Measurements from ENCODE around the gene RPS15.
"Not testable (repeated sequence)": the region's sequence is repeated elsewhere in the genome, so short reads cannot be mapped to it uniquely, and the experiment has no call there.

Gene RPS15

DNA sequence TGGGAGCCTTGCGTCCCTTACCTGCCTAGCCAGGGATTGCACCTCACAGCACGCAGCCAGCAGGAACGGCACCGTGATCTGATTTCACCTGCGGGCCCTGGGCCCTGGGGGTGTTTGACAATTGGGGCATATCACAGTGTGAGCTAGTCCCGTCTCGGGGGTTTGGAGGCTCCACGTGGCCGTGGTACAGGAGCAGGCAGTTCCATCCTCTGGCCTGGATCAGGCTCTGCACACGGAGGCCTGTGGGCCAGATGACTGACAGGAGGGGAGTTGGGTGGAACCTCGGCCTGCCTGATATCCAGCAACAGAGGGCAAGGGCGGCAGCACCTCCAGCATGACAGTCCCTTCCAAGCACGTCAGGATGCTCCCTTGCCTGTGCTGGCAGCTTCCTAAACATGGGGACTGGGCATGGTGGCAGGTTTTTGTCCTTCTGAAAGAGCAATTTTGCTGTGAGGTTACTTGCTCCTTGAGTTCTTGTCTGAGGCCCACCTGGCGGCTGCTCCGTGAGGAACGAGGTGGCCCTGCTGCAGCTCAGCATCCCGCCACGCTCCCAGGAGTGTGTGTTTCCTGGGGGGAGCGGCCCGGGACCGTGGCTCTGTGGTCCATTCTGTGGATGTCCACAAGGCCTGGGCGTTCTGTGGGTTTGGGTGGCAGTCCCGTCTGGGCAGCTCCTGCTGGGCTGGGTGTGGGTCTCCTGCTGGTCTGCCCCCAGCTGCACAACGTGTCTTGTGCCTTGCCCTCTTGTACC is 6.3 kb upstream of the RPS15 start:
- DNase-seq (ENCODE audit: low spot score) = no peak
- H3K4me3 Mint-ChIP-seq = no peak overlapping the region

DNA sequence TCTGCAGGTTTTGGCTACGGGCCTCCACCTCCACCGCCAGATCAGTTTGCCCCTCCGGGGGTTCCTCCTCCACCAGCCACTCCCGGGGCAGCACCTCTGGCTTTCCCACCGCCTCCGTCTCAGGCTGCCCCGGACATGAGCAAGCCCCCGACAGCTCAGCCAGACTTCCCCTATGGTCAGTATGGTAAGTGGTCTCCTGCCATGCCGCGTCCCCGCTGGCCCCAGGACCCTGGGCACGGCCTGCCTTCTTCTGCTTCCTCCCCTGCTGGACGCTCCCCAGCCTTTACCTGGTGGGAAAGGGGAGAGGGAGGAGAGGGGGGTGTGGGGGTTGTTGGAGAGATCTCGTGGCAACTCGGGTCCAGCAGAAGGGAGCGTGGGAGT is 5.7 kb upstream of the RPS15 start:
- H3K9me3 Mint-ChIP-seq = no peaks in the 10 kb centered on the region
- peaks cover 14% of the 10 kb centered on the region for H3K36me3 Mint-ChIP-seq (ENCODE audit: low read depth)
- DNase-seq (ENCODE audit: low spot score) = no peak
- no peak overlapping the region for H3K4me3 Mint-ChIP-seq
- no peak overlapping the region for H3K27ac Mint-ChIP-seq
- no peaks in the 10 kb centered on the region for H3K4me1 Mint-ChIP-seq (ENCODE audit: low read depth)
- H3K27me3 Mint-ChIP-seq (ENCODE audit: low read depth) = no peaks in the 10 kb centered on the region

More for the DNA sequence above, 6.3 kb upstream of the RPS15 start:
- H3K27me3 Mint-ChIP-seq (ENCODE audit: low read depth) = no peaks in the 10 kb centered on the region
- H3K4me1 Mint-ChIP-seq (ENCODE audit: low read depth) = no peaks in the 10 kb centered on the region
- peaks cover 14% of the 10 kb centered on the region for H3K36me3 Mint-ChIP-seq (ENCODE audit: low read depth)
- H3K9me3 Mint-ChIP-seq = no peaks in the 10 kb centered on the region
- peak overlapping the region; percentile 26 for H3K27ac Mint-ChIP-seq

DNA sequence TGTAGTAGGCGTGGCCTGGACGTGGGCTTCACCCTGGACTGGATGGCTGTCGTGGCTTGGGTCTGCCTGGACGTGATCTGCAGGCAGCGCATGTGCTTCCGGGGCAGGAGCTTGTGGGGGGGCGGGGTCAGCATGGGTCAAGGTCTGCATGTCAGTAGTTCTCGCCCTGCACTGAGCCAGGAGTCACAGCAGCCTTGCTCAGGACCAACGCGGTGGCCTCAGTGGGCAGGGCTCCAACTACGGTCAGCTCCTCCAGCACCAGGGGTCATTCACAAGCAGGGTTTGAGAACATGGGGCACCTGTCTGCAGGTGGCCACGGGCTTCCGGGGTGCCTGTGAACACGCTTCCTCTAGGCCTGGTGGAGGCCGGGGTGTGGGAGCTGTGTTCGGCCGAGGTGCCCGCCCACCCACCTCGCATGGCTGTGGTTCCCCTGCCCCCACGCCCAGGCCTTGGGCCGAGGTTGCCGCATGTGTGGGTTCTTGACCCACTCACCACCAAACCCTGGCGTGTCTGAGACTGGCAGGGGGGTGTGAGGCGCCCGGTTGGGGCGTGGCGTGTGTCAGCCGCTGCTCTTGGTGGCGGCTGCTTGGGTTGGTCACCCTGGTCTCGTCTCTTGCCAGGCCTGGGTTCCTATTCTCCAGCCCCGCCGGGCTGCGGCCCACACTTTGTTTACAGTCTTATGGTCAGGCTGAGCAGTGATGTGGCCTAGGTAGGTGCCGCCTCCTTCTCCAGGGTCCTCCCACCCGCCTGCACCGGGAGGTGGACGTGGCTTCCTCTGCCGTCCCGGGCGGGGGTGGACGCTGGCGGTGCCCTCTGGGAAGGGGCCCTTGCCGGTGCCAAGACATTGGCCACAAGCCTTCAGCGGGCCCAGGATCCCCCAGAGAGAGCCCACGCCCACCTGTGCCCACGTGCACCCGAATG is 4.8 kb upstream of the RPS15 start:
- no peaks in the 10 kb centered on the region for H3K27me3 Mint-ChIP-seq (ENCODE audit: low read depth)
- no peak for DNase-seq (ENCODE audit: low spot score)
- no peaks in the 10 kb centered on the region for H3K9me3 Mint-ChIP-seq
- peaks cover 17% of the 10 kb centered on the region for H3K36me3 Mint-ChIP-seq (ENCODE audit: low read depth)
- H3K27ac Mint-ChIP-seq = no peak overlapping the region
- H3K4me1 Mint-ChIP-seq (ENCODE audit: low read depth) = peaks cover 2% of the 10 kb centered on the region
- H3K4me3 Mint-ChIP-seq = no peak overlapping the region

DNA sequence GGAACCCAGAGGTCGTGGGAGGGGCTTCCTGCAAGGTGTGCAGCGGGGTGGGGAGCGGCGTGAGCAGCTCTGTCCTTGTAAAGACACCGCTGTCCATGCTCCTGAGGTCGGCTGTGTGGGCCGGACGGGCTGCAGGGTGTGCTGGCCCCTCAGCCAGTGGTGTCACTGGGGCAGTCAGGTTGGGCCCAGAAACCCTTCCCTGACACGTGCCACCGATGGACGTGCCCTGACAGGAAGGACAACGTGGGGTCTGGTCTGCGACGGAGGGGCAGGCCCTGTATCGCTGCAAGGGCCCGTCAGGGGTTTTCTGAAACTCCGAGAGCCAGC is 4.2 kb upstream of the RPS15 start:
- H3K36me3 Mint-ChIP-seq (ENCODE audit: low read depth) = peaks cover 19% of the 10 kb centered on the region
- H3K9me3 Mint-ChIP-seq = no peaks in the 10 kb centered on the region
- H3K4me1 Mint-ChIP-seq (ENCODE audit: low read depth) = peaks cover 2% of the 10 kb centered on the region
- H3K27me3 Mint-ChIP-seq (ENCODE audit: low read depth) = no peaks in the 10 kb centered on the region
- no peak overlapping the region for H3K4me3 Mint-ChIP-seq
- no peak for DNase-seq (ENCODE audit: low spot score)
- H3K27ac Mint-ChIP-seq = no peak overlapping the region

DNA sequence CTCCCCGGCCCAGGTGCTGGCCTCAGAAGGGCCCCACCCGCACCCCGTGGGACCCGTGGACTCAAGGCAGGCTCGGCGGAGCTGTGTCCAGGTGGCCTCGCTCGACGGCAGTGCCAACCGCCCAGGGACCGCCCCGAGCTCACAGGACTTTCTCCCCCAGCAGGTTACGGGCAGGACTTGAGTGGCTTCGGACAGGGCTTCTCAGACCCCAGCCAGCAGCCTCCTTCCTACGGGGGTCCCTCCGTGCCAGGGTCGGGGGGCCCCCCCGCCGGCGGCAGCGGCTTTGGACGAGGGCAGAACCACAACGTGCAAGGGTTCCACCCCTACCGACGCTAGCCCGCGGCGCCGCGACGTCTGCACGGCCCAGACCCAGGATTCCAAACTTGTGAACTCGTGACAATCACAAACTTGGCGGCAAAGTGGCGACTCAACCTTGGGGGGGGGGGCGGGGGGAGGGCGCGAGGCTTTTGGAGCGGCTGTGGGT is 3.6 kb upstream of the RPS15 start:
- H3K4me3 Mint-ChIP-seq = no peak overlapping the region
- H3K27ac Mint-ChIP-seq = no peak overlapping the region
- H3K9me3 Mint-ChIP-seq = no peaks in the 10 kb centered on the region
- DNase-seq (ENCODE audit: low spot score) = no peak
- H3K27me3 Mint-ChIP-seq (ENCODE audit: low read depth) = no peaks in the 10 kb centered on the region
- H3K4me1 Mint-ChIP-seq (ENCODE audit: low read depth) = peaks cover 5% of the 10 kb centered on the region
- H3K36me3 Mint-ChIP-seq (ENCODE audit: low read depth) = peaks cover 25% of the 10 kb centered on the region

DNA sequence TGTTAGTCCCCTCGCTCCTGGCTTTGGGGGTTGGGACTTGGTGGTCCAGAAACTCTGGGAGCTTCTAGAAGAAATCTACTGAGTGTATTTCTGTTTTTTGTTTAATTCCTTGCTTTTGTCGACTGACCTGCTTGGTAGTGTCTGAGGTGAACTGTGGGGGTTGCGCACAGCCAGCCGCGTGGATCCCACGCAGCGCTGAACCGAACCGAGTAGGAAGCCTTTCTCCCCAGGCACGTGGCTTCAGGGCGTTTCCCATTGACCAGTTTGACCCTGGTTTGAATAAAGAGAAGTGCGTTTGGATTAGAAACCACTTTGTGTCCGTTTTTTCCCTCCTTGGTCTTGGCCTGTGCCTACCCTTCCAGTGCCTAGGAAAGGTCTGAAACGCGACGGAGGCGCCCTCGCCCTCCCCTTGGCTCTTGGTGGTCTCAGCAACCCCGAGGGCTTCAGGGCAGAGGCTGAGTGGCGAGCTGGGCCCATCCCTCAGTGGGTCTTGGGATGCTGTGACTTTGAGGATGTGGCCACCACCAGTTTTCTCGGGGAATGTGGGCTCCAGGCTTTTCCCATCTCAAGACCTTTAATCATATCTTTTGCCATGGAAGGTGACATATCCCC is 2.7 kb upstream of the RPS15 start:
- Mint-ChIP-seq H3K4me1 (ENCODE audit: low read depth) (peaks cover 10% of the 10 kb centered on the region), H3K27ac (no peak overlapping the region), H3K27me3 (ENCODE audit: low read depth) (no peaks in the 10 kb centered on the region), H3K4me3 (no peak overlapping the region), H3K36me3 (ENCODE audit: low read depth) (peaks cover 29% of the 10 kb centered on the region), H3K9me3 (no peaks in the 10 kb centered on the region)
- no peak for DNase-seq (ENCODE audit: low spot score)

DNA sequence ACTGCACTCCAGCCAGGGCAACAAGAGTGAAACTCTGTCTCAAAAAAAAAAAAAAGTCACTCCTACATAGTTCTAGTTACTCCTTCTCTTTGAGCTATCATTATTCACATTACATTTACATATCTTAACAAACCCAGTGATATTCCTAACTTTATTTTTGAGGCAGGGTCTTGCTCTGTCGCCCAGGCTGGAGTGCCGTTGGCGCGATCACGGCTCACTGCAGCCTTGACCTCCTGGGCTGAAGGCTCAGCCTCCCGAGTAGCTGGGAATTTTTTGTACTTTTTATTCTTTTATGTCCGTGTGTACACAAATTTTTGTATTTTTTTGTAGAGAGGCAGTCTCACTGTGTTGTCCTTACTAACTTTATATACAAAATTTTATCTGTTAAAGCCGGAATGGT is 587 bp upstream of the RPS15 start:
- no peak for DNase-seq (ENCODE audit: low spot score)
- no peaks in the 10 kb centered on the region for H3K27me3 Mint-ChIP-seq (ENCODE audit: low read depth)
- H3K4me3 Mint-ChIP-seq = no peak overlapping the region
- H3K27ac Mint-ChIP-seq = no peak overlapping the region
- peaks cover 45% of the 10 kb centered on the region for H3K36me3 Mint-ChIP-seq (ENCODE audit: low read depth)
- H3K4me1 Mint-ChIP-seq (ENCODE audit: low read depth) = peaks cover 13% of the 10 kb centered on the region
- H3K9me3 Mint-ChIP-seq = no peaks in the 10 kb centered on the region

DNA sequence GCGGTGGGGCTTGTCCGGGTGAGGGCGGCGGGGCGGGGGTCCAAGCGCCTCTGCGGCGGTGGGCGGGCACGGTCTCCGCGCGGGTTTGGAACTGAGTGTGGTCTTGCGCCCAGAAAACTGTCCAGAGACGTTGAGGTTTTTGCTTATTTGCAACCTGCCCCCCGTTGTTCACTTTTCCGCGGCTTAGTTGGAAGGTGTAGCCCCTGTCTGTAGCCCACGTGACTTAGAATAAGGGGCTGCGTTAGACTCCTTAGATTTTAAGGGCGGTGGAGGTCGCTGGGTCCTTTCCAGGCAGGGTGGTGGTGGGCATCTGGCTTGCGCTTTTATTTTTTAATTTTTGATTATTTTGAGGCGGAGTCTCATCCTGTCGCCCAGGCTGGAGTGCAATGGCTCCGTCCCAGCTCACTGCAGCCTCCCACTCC is 748 bp downstream of the RPS15 start:
- H3K36me3 Mint-ChIP-seq (ENCODE audit: low read depth) = peaks cover 45% of the 10 kb centered on the region
- no peaks in the 10 kb centered on the region for H3K27me3 Mint-ChIP-seq (ENCODE audit: low read depth)
- H3K27ac Mint-ChIP-seq = peak overlapping the region; percentile 84
- H3K9me3 Mint-ChIP-seq = no peaks in the 10 kb centered on the region
- peak overlapping the region; percentile 99 for H3K4me3 Mint-ChIP-seq
- DNase-seq (ENCODE audit: low spot score) = no peak
- peaks cover 13% of the 10 kb centered on the region for H3K4me1 Mint-ChIP-seq (ENCODE audit: low read depth)

DNA sequence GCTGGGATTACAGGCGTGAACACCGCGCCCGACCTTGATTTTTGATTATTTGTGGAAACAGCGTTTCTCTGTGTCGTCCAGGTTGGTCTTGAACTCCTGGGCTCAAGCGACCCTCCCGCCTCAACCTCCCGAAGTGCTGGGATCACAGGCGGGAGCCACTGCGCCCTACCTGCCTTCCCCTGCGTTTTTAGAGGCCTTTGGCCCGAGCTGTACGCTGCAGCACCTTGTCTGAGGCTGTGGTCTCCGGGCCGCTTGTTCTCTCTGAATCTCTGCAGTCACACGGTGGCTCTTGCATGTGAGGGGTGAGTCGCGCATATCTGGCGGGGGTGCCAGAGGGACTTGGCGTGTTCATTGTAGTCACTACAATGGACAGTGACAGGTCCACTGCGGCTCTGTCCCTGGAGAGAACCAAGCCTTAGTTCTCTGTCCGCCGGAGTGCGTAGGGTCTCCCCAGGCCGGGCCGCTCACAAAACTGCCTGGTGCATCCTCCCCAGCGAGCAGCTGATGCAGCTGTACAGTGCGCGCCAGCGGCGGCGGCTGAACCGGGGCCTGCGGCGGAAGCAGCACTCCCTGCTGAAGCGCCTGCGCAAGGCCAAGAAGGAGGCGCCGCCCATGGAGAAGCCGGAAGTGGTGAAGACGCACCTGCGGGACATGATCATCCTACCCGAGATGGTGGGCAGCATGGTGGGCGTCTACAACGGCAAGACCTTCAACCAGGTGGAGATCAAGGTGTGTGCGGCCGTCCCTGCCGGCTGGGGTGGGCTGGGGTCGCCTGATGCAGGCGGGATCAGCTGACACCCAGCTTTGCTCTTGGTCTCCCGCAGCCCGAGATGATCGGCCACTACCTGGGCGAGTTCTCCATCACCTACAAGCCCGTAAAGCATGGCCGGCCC is 1.6 kb downstream of the RPS15 start:
- Mint-ChIP-seq H3K4me1 (ENCODE audit: low read depth) (peaks cover 13% of the 10 kb centered on the region), H3K36me3 (ENCODE audit: low read depth) (peaks cover 45% of the 10 kb centered on the region)

DNA sequence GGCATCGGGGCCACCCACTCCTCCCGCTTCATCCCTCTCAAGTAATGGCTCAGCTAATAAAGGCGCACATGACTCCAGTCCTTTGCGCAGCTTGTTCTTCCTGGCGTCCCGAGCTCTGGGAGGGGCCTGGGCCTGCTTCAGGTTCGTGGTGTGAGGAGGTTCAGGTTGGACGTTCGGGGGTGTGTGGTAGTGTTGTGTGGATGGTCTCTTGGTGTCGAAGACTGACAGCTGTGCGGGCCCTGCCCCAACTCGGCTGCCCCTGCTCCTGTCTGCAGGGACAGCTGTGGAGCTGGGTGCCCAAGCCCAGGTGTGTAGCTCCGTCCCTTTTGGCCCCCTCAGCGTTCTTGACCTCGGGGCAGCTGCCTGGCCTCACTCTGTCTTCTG is 2.2 kb downstream of the RPS15 start:
- H3K4me1 Mint-ChIP-seq (ENCODE audit: low read depth) = peaks cover 13% of the 10 kb centered on the region
- H3K4me3 Mint-ChIP-seq = peak overlapping the region; percentile 99
- H3K36me3 Mint-ChIP-seq (ENCODE audit: low read depth) = peaks cover 44% of the 10 kb centered on the region
- DNase-seq (ENCODE audit: low spot score) = no peak
- H3K9me3 Mint-ChIP-seq = no peaks in the 10 kb centered on the region
- no peaks in the 10 kb centered on the region for H3K27me3 Mint-ChIP-seq (ENCODE audit: low read depth)
- peak overlapping the region; percentile 31 for H3K27ac Mint-ChIP-seq

More for the DNA sequence above, 1.6 kb downstream of the RPS15 start:
- DNase-seq (ENCODE audit: low spot score); H3K9me3 Mint-ChIP-seq; H3K27me3 Mint-ChIP-seq (ENCODE audit: low read depth): not testable (repeated sequence)
- Mint-ChIP-seq H3K27ac (peak overlapping the region; percentile 84), H3K4me3 (peak overlapping the region; percentile 99)

DNA sequence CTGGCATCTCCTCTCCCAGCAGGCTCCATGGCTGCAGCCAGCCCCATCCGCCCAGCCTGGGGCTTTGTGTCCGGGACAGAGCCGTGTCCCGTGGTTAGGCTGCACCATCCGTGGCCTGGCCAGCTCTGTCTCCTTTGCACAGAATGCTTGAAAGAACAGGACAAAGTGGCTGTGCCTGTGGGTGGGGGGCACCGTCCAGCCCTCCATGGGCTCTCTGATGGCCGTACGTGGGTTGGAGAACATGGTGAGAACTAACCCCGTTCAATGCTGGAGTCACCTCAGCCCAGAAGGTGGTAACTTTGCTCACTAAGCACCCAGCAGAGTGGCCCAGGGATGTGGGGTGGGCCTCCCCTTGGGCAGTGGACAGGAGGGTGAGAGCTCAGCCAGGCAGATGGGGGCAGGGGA is 2.8 kb downstream of the RPS15 start:
- no peaks in the 10 kb centered on the region for H3K27me3 Mint-ChIP-seq (ENCODE audit: low read depth)
- no peaks in the 10 kb centered on the region for H3K9me3 Mint-ChIP-seq
- H3K27ac Mint-ChIP-seq = peak overlapping the region; percentile 19
- peaks cover 41% of the 10 kb centered on the region for H3K36me3 Mint-ChIP-seq (ENCODE audit: low read depth)
- H3K4me1 Mint-ChIP-seq (ENCODE audit: low read depth) = peaks cover 13% of the 10 kb centered on the region
- no peak for DNase-seq (ENCODE audit: low spot score)
- H3K4me3 Mint-ChIP-seq = peak overlapping the region; percentile 99

DNA sequence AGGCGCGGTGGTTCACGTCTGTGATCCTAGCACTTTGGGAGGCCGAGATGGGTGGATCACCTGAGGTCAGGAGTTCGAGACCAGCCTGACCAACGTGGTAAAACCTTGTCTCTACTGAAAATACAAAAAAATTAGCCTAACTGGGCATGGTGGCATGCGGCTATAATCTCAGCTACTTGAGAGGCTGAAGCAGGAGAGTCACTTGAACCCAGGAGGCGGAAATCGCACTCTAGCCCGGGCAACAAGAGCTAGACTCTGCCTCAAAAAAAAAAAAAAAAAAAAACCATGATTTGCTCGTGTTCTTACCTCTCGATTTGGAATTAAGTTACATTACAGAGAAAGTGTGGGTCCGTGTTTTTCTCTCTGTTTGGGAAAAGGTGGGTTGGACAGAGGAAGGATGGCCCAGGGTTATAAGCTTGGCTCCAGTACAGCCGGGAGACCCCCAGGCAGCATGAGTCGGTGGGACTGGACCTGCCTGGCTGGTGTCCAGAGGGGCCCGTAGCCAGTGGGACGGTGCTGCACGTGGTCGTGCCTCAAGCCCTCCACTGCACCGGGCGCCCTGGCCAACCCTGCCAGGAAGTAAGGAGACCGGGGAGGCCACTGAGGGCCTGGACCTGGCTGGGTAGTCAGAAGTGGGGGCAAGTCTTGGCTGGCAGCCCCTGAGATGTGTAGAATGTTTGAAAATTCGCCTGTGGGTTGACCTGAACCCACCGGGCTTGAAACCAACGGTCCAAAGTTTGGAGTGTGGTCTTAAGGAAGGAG is 3.7 kb downstream of the RPS15 start:
- DNase-seq (ENCODE audit: low spot score) = no peak
- Mint-ChIP-seq H3K9me3 (no peaks in the 10 kb centered on the region), H3K27me3 (ENCODE audit: low read depth) (peaks cover 3% of the 10 kb centered on the region), H3K4me1 (ENCODE audit: low read depth) (peaks cover 13% of the 10 kb centered on the region), H3K4me3 (peak overlapping the region; percentile 42), H3K36me3 (ENCODE audit: low read depth) (peaks cover 41% of the 10 kb centered on the region), H3K27ac (no peak overlapping the region)

All from T-helper 2 cell treated with Interferon-gamma antibody and Interleukin-4, amounts not matched to agents 5 μg/mL and 100 μg/mL, for 36 hours (primary cell).